Measurements from ENCODE around the gene TTC3.

GRCh38 chr21:37193676-37194075, 120.6 kb downstream of the TTC3 start:
- TF ChIP-seq BATF2 (CRISPR knock-in tag; IDR thresholded peaks at IDR 0.05): no peak
- TF ChIP-seq ZNF790 (CRISPR knock-in tag; IDR thresholded peaks at IDR 0.05; ENCODE audit: borderline replicate concordance): no peak
- TF ChIP-seq, protein P1, sequence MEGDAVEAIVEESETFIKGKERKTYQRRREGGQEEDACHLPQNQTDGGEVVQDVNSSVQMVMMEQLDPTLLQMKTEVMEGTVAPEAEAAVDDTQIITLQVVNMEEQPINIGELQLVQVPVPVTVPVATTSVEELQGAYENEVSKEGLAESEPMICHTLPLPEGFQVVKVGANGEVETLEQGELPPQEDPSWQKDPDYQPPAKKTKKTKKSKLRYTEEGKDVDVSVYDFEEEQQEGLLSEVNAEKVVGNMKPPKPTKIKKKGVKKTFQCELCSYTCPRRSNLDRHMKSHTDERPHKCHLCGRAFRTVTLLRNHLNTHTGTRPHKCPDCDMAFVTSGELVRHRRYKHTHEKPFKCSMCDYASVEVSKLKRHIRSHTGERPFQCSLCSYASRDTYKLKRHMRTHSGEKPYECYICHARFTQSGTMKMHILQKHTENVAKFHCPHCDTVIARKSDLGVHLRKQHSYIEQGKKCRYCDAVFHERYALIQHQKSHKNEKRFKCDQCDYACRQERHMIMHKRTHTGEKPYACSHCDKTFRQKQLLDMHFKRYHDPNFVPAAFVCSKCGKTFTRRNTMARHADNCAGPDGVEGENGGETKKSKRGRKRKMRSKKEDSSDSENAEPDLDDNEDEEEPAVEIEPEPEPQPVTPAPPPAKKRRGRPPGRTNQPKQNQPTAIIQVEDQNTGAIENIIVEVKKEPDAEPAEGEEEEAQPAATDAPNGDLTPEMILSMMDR (CRISPR knock-in tag; IDR thresholded peaks at IDR 0.05): no peak
- no peak for TF ChIP-seq NAIF1 (CRISPR knock-in tag; IDR thresholded peaks at IDR 0.05; ENCODE audit: borderline replicate concordance)
- TF ChIP-seq FOXO1 (CRISPR knock-in tag; IDR thresholded peaks at IDR 0.05): no peak
- TF ChIP-seq DMAP1 (CRISPR knock-in tag; IDR thresholded peaks at IDR 0.05): no peak

Data from HepG2 (cell line).